ENCODE data around the gene CYTIP.

CYTIP gene

GRCh38 chr2:157418239-157418641 is 25.6 kb downstream of the CYTIP start:
- Histone ChIP-seq H3K4me1 (no peaks in the 10 kb centered on the region), H3K36me3 (ENCODE audit: control insufficient read depth, insufficient read depth, low read length) (no peaks in the 10 kb centered on the region), H3K27ac (no peak overlapping the region), H3K4me2 (ENCODE audit: low read length) (no peak overlapping the region), H3K79me2 (no peaks in the 10 kb centered on the region), H3K9me3 (ENCODE audit: control insufficient read depth, low read length) (no peaks in the 10 kb centered on the region), H3K27me3 (ENCODE audit: control insufficient read depth, insufficient read depth, low read length) (no peaks in the 10 kb centered on the region), H3K4me3 (ENCODE audit: low read depth, low read length) (no peak overlapping the region), H2AFZ (no peak overlapping the region), H3K9ac (no peak overlapping the region)
- no peak for TF ChIP-seq CTCF (IDR thresholded peaks at IDR 0.05)

GRCh38 chr2:157415591-157416101 is 28.2 kb downstream of the CYTIP start:
- Histone ChIP-seq H3K27ac (no peak overlapping the region), H3K27me3 (ENCODE audit: control insufficient read depth, insufficient read depth, low read length) (no peaks in the 10 kb centered on the region), H3K36me3 (ENCODE audit: control insufficient read depth, insufficient read depth, low read length) (no peaks in the 10 kb centered on the region), H3K9me3 (ENCODE audit: control insufficient read depth, low read length) (no peaks in the 10 kb centered on the region), H2AFZ (no peak overlapping the region), H3K9ac (no peak overlapping the region), H3K79me2 (no peaks in the 10 kb centered on the region), H3K4me3 (ENCODE audit: low read depth, low read length) (no peak overlapping the region), H3K4me2 (ENCODE audit: low read length) (no peak overlapping the region), H3K4me1 (no peaks in the 10 kb centered on the region)
- no peak for TF ChIP-seq CTCF (IDR thresholded peaks at IDR 0.05)

GRCh38 chr2:157414050-157414449 is 29.8 kb downstream of the CYTIP start:
- no peaks in the 10 kb centered on the region for H3K27me3 ChIP-seq (ENCODE audit: control insufficient read depth, insufficient read depth, low read length)
- H2AFZ ChIP-seq = no peak overlapping the region
- TF ChIP-seq CTCF (IDR thresholded peaks at IDR 0.05) = no peak
- no peak overlapping the region for H3K4me3 ChIP-seq (ENCODE audit: low read depth, low read length)
- H3K4me1 ChIP-seq = no peaks in the 10 kb centered on the region
- no peaks in the 10 kb centered on the region for H3K9me3 ChIP-seq (ENCODE audit: control insufficient read depth, low read length)
- no peak overlapping the region for H3K4me2 ChIP-seq (ENCODE audit: low read length)
- H3K27ac ChIP-seq = no peak overlapping the region
- no peaks in the 10 kb centered on the region for H3K36me3 ChIP-seq (ENCODE audit: control insufficient read depth, insufficient read depth, low read length)
- no peaks in the 10 kb centered on the region for H3K79me2 ChIP-seq
- no peak overlapping the region for H3K9ac ChIP-seq

- H3K27ac ChIP-seq = no peak overlapping the region
- no peak overlapping the region for H2AFZ ChIP-seq
- no peaks in the 10 kb centered on the region for H3K36me3 ChIP-seq (ENCODE audit: control insufficient read depth, insufficient read depth, low read length)
- no peaks in the 10 kb centered on the region for H3K27me3 ChIP-seq (ENCODE audit: control insufficient read depth, insufficient read depth, low read length)
- H3K9me3 ChIP-seq (ENCODE audit: control insufficient read depth, low read length) = no peaks in the 10 kb centered on the region
- H3K4me3 ChIP-seq (ENCODE audit: low read depth, low read length) = no peak overlapping the region
- TF ChIP-seq CTCF (IDR thresholded peaks at IDR 0.05) = no peak
- H3K4me1 ChIP-seq = no peaks in the 10 kb centered on the region
- no peaks in the 10 kb centered on the region for H3K79me2 ChIP-seq
- no peak overlapping the region for H3K4me2 ChIP-seq (ENCODE audit: low read length)
- H3K9ac ChIP-seq = no peak overlapping the region
These were observed 30.4 kb downstream of the CYTIP start for GRCh38 chr2:157413326-157414035.

Data from parathyroid adenoma (tissue), 2 donors.